Measurements from ENCODE around the gene HOXA5. TPM values are rescaled to one million over a fixed set of nuclear protein-coding genes. Genes with fewer than 3 reads are reported as not detected.

Gene HOXA5
- total RNA-seq, 6 experiments from 2014 or later: 0.18 to 1.5 (median 0.65) TPM

DNA sequence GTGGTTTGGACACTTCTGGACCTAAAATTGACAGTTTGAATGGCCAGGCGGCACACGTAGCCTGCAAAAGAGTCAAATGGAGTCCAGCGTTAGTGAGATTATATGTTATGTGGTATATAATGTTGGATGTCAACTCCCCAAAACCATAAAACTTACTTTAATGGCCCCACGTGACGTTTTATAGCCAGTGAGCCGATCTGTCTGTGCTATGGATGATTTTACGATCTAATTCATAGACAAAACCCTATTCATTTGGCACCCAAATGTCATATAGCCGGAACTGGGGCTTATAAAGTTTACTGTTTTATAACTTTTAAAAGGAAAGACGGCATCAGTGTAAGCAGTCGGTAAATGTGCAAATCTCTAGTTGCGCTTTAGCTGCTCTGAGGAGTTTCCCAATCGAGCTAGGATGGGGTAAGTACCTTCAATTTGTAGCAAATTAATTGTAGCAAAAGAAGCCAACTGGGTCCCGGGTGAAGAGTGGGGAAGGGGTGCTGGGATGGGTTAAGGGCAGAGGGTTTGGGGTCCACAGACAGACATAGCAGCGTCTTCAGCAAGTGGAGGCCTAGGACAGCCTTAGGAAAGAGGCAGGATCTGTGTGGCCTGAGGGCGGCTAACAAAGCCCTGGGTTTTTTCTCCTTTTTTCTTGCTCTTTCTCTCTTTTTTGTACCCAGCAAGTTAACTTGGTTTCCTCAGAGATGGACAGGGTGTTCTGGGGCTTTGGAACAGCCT, 3.2 kb downstream of the HOXA5 start:
- TF ChIP-seq, protein P1, sequence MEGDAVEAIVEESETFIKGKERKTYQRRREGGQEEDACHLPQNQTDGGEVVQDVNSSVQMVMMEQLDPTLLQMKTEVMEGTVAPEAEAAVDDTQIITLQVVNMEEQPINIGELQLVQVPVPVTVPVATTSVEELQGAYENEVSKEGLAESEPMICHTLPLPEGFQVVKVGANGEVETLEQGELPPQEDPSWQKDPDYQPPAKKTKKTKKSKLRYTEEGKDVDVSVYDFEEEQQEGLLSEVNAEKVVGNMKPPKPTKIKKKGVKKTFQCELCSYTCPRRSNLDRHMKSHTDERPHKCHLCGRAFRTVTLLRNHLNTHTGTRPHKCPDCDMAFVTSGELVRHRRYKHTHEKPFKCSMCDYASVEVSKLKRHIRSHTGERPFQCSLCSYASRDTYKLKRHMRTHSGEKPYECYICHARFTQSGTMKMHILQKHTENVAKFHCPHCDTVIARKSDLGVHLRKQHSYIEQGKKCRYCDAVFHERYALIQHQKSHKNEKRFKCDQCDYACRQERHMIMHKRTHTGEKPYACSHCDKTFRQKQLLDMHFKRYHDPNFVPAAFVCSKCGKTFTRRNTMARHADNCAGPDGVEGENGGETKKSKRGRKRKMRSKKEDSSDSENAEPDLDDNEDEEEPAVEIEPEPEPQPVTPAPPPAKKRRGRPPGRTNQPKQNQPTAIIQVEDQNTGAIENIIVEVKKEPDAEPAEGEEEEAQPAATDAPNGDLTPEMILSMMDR (IDR thresholded peaks at IDR 0.05): no peak
- no peak for TF ChIP-seq POLR2A (IDR thresholded peaks at IDR 0.05)
- Histone ChIP-seq H3K27me3 (peaks cover 5 to 71% of the 10 kb centered on the region in 2 donors), H3K36me3 (no peaks in the 10 kb centered on the region), H3K9me3 (no peaks in the 10 kb centered on the region), H3K4me3 (no peak overlapping the region), H3K27ac (no peak overlapping the region), H3K4me1 (no peaks in the 10 kb centered on the region)
- 39% methylated on average over 14 of the region's 15 CpGs for WGBS (ENCODE audit: insufficient coverage, low coverage, low lambda C conversion rate, missing lambda C conversion rate)
- intact Hi-C loops (cut with DNase I): no loop called here
- no peak for DNase-seq
- ATAC-seq: no peak

DNA sequence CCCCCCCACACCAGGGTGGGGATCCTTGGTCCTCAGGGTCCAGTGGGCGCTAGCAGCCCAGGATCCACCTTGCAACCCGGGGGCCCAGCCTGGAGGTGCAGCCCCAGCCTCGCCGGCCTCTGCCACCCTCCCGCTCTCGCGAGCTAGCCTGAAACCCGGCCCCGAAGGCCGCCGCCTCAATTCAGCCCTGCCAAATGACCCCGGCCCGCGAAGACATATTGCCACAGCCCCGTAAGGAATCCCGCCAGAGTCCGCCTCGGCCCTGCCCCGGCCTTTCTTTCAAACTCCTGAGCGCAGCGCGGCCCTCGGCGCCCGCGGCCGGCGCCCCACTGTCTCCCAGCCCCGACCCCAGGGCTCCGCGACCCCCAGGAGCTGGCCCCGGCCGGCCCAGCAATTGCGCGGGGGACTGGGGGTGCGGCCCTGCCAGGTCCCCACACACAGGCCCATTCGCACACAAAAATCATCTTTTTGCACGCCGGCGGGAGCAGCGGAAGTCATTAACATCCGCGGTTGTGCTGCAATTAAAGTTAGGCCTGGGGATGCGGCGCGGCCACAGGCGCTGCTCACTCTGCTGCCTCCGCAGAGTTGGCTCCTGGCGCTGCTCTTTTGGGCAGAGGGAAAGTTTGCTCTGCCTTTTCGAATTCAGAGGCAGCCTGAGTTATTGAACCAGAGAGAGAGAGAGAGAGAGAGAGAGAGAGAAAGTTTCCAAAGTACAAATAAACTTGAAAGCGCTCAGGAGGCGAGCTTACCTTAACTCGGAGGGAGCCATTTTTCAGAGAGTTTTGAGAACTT, 4.0 kb downstream of the HOXA5 start:
- Histone ChIP-seq H3K9me3 (no peaks in the 10 kb centered on the region), H3K4me3 (no peak overlapping the region), H3K27ac (no peak overlapping the region), H3K36me3 (no peaks in the 10 kb centered on the region), H3K4me1 (no peaks in the 10 kb centered on the region), H3K27me3 (peaks cover 5 to 64% of the 10 kb centered on the region in 2 donors)
- peak in 1 of 3 donors; percentile 53 for DNase-seq
- TF ChIP-seq, protein P1 (IDR thresholded peaks at IDR 0.05): no peak
- TF ChIP-seq POLR2A (IDR thresholded peaks at IDR 0.05): no peak
- no peak for ATAC-seq
- intact Hi-C loops (cut with DNase I): no loop called here
- 28% methylated on average over 21 of the region's 53 CpGs for WGBS (ENCODE audit: insufficient coverage, low coverage, low lambda C conversion rate, missing lambda C conversion rate)

DNA sequence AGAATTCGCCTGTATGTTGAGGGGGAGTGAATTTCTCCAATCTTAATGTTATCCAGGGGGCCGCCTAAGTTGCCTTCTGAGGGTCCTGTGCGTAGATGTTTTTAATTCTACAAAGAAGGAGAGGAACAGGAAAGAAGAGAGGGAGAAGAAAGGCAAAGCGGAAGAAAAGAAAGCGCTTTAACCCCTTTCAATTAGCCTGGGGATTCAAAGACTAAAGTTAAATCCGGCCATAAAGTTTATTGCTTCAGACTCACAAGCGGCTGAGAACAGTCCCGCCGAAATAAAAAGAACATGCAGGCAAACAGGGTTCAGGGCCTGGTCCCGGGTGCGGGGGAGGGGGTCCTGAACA, 4.5 kb downstream of the HOXA5 start:
- peaks cover 5 to 58% of the 10 kb centered on the region in 2 donors for H3K27me3 ChIP-seq
- ATAC-seq: no peak

DNA sequence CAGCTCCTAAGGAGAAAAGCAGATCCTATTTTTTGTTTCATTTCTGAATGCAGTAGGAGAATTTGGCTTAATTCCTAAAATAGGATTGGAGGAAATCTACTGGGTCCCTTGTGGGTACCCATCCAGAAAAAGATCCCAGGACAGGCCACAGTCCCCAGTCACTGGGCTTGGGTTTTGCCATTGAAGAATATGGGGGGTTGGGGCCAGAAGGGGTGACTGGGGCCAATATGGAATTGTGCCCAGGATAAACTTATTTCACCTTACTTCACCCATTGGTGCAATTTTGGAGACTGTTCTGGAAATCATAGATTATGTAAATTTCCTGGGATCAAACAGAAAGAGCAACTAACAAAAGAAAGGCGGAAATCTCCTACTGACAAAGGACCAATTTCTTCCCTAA, 5.0 kb downstream of the HOXA5 start:
- ATAC-seq (no peak), DNase-seq (no peak)
- intact Hi-C loops (cut with DNase I): no loop called here
- H3K27me3 ChIP-seq: peaks cover 5 to 54% of the 10 kb centered on the region in 2 donors
- no peaks in the 10 kb centered on the region for H3K36me3 ChIP-seq
- WGBS (ENCODE audit: insufficient coverage, low coverage, low lambda C conversion rate, missing lambda C conversion rate): 62% methylated on average over 1 of the region's 1 CpG
- no peak overlapping the region for H3K4me3 ChIP-seq
- H3K9me3 ChIP-seq: no peaks in the 10 kb centered on the region
- no peak overlapping the region for H3K27ac ChIP-seq
- no peak for TF ChIP-seq POLR2A (IDR thresholded peaks at IDR 0.05)
- TF ChIP-seq, protein P1 (IDR thresholded peaks at IDR 0.05): no peak
- H3K4me1 ChIP-seq: no peaks in the 10 kb centered on the region

More for the DNA sequence above, 4.5 kb downstream of the HOXA5 start:
- WGBS (ENCODE audit: insufficient coverage, low coverage, low lambda C conversion rate, missing lambda C conversion rate): 36% methylated on average over 11 of the region's 11 CpGs
- H3K4me1 ChIP-seq: no peaks in the 10 kb centered on the region
- TF ChIP-seq POLR2A (IDR thresholded peaks at IDR 0.05): no peak
- TF ChIP-seq, protein P1 (IDR thresholded peaks at IDR 0.05): no peak
- DNase-seq: no peak
- H3K36me3 ChIP-seq: no peaks in the 10 kb centered on the region
- H3K27ac ChIP-seq: no peak overlapping the region
- intact Hi-C loops (cut with DNase I): no loop called here
- H3K4me3 ChIP-seq: no peak overlapping the region
- no peaks in the 10 kb centered on the region for H3K9me3 ChIP-seq
